ENCODE measurements around the gene NUDT4B.
"Not testable (repeated sequence)": the region's sequence is repeated elsewhere in the genome, so short reads cannot be mapped to it uniquely, and the experiment has no call there.

The NUDT4B gene

DNA sequence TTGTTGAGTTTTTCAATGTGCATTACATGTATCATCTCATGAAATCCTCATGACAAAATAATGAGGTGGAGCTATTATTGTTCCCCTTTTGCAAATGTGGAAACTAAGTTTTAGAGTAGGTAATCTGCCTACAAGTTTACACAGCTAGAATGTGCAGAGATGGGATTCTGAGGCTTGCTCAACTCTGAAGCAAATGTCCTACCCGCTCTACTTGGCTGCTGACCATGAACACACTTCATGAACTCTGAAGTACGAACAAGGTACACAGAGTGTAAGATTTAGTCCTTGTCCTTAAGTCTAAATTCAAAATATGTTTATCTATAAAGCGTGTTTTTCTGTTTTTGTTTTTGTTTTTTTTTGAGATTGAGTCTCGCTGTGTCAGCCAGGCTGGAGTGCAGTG, 5.4 kb upstream of the NUDT4B start:
- not testable (repeated sequence) for DNase-seq

GRCh38 chr1:148743726-148744720, 4.6 kb upstream of the NUDT4B start:
- DNase-seq, result not testable (repeated sequence)

DNA sequence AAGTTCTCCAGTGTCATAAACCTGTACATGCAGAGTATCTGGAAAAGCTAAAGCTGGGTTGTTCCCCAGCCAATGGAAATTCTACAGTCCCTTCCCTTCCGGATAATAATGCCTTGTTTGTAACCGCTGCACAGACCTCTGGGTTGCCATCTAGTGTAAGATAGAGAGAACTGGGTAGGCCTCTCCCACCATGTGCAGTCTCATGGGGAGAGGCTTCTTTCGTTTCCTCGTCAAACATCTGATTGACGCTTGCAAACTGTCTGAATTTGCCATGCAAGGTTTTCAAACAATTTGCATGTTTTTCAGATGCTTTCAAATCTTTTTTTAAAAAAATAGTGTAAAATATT, 734 bp downstream of the NUDT4B start:
- DNase-seq, result not testable (repeated sequence)

DNA sequence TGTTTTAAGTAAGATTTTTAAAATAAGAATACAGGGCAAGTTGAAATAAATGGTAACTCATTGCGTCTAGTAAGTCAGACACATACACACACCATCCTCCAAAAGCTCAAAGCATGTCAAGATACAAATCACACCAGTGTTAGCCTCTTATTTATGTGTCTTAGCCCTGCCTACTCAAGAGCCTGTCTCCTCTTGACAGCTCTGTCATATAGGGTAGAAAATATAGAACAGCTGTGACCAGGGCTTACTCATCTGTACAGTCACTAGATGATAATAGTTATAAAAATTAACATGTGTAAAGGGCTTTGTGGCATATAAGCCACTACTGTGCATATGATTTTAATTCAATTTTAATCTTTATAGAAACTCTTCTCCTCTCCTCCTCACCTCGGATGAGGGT, 7.7 kb downstream of the NUDT4B start:
- DNase-seq, result not testable (repeated sequence)

DNA sequence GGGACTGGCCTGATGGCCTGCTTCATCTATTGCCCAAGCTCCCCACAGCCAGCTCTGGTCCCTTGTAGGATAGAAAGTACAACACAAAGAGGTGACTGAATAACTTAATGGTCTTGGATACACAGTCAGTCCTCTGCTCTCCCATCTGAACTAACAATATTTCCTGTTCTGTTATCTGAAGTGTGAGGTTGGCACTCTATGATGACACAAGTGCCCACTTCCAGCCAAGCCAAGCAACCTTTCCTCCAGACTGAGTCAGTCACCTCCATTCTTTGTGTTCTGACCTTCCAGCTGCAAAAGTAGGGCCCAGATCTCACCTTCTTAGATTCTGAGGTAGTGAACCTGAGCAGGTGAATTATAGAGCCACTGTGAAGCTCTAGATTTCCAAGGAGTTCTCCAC, 8.9 kb downstream of the NUDT4B start:
- DNase-seq, result not testable (repeated sequence)

GRCh38 chr1:148758412-148758811, 9.8 kb downstream of the NUDT4B start:
- not testable (repeated sequence) for DNase-seq

- DNase-seq, result not testable (repeated sequence)
These were observed 10.4 kb downstream of the NUDT4B start for GRCh38 chr1:148758925-148759324.

- DNase-seq, result not testable (repeated sequence)
These were observed 11.2 kb downstream of the NUDT4B start for GRCh38 chr1:148759749-148760148.

DNA sequence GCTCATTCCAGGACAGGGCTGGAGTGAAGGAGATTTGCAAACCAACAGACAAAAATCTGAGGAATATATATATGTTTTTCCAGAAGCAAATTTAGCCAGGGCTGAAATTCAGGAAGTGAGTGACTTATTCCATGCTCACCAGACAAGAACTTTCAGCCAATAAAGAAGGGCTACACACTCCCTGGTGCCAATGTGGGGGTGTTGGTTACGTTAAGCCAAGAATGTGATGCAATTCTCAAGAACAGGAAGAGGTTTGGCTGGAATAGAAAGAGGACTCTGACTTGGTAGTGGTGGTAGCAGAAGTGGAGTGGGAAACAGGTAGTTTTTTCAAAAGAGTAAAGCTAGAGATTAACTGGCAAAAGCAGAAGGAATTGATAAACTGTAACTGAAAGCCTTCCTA, 11.6 kb downstream of the NUDT4B start:
- DNase-seq, result not testable (repeated sequence)

GRCh38 chr1:148761360-148761759, 12.8 kb downstream of the NUDT4B start:
- not testable (repeated sequence) for DNase-seq

GRCh38 chr1:148765238-148766019, 16.9 kb downstream of the NUDT4B start:
- DNase-seq, result not testable (repeated sequence)

- not testable (repeated sequence) for DNase-seq
These were observed 20.0 kb downstream of the NUDT4B start for GRCh38 chr1:148768541-148768940.

- DNase-seq, result not testable (repeated sequence)
These were observed 20.9 kb downstream of the NUDT4B start for GRCh38 chr1:148769495-148769894.

DNA sequence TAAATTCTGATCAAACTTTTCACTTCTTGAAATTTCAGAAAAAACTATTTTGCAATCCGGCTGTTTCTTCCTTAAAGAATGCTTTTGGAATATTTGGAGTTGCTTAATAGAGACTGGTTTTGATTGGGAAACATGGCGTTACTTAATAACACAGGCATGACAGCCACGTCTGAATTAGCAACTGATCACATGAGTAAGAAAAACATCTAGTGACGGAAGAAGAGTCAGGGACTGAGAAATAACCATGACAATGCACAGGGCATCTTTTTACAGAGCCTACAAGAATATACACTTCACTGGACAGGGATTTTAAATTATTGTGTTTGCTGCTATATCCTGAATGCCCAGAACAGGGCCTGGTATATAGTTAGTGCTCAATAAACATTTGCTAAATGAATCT, 25.1 kb downstream of the NUDT4B start:
- not testable (repeated sequence) for DNase-seq

DNA sequence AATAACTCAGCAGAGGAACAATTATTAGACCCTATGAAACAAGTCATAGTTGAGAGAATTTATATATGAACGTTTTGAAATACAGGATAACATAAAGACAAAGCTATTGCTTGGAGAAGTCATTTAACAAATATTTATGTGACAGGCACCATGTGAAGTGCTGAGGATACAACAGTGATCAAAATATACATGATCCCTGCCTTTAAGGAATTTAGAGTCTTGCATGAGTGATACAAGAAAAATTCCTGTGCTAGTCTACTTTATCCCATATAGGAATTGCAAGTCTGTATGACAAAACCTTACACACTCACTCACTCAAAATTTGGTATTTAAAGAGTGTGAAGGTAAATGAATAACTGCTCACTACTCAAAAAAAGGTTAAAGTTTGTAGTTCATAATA, 25.5 kb downstream of the NUDT4B start:
- not testable (repeated sequence) for DNase-seq

DNA sequence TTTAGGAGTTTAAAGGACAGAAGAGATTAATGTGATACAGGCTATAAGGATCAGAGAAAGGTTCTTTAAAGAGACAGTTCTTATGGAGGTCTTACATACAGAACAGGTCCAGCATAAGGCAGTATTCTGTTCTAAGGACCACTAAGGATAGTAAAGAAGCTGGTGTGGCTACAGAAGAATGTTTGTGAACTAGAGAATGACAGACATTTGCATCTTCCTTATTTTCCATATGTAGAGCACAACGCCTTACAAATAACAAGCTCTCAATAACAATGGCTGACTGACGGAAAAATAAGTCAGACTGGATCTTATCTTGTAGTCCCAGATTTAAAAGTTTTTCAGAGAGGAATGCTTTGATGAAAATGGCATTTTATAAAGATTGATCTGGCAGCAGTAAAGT, 26.7 kb downstream of the NUDT4B start:
- not testable (repeated sequence) for DNase-seq

DNA sequence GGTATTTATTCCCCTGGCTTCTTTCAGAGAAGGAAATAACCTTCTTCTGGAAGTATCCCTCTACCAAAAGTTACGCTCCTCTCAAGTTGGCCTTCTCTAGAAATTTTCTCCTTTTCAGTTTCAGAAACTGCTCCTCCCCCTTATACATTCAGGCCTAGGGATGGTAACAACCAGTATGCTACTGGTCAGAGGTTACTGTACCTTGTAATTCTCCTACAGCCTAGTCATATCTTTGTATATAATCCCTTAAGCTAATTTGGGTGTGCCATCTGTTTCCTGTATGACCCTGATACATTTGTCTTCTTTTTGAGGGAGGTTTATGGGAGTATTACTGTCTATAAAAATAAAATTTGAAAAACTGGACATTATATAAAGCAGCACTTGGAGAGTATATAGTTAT, 29.1 kb downstream of the NUDT4B start:
- not testable (repeated sequence) for DNase-seq

GRCh38 chr1:148780404-148780803, 31.8 kb downstream of the NUDT4B start:
- DNase-seq, result not testable (repeated sequence)

GRCh38 chr1:148791543-148792099, 43.0 kb downstream of the NUDT4B start:
- not testable (repeated sequence) for DNase-seq

DNA sequence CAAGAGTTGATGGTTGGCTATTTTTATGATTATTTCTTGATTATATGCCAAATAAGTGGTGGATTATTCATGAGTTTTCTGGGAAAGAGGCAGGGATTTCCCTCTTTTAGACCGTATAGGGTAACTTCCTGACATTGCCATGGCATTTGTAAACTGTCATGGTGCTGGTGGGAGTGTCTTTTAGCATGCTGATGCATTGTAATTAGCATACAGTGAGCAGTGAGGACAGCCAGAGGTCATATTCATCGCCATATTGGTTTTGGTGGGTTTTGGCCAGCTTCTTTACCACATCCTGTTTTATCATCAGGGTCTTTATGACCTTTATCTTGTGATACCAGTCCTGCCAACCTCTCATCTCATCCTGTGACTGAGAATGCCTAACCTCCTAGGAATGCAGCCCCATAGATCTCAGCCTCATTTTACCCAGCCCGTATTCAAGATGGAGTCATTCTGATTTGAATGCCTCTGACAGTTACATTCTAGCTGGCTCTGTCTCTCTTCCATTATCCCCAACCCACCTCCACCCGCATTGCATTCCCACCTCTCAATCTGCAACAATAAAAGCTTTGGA, 45.3 kb downstream of the NUDT4B start:
- DNase-seq, result not testable (repeated sequence)

All from NCI-H2171 treated with DMSO at 0.1 percent for 48 hours (cell line).